ENCODE measurements around the gene ROR1. TPM values are rescaled to one million over a fixed set of nuclear protein-coding genes. Genes with fewer than 3 reads are reported as not detected.

Gene ROR1
- total RNA-seq, 1 donor from 2014 or later: 131 TPM

- Mint-ChIP-seq H3K4me1 (ENCODE audit: low read depth) (peaks cover 50% of the 10 kb centered on the region), H3K4me3 (ENCODE audit: unreplicated experiment) (no peak overlapping the region)
Measured at GRCh38 chr1:64107632-64108031, 333.8 kb downstream of the ROR1 start.

GRCh38 chr1:64110924-64111777, 337.3 kb downstream of the ROR1 start:
- Mint-ChIP-seq H3K4me1 (ENCODE audit: low read depth) (peaks cover 59% of the 10 kb centered on the region), H3K27ac (ENCODE audit: unreplicated experiment) (peak overlapping the region; percentile 8), H3K4me3 (ENCODE audit: unreplicated experiment) (no peak overlapping the region), H3K36me3 (ENCODE audit: low read depth) (no peaks in the 10 kb centered on the region), H3K9me3 (ENCODE audit: low read depth) (no peaks in the 10 kb centered on the region), H3K27me3 (ENCODE audit: low read depth) (no peaks in the 10 kb centered on the region)
- TF ChIP-seq CTCF (IDR thresholded peaks at IDR 0.05): no peak
- no peak for DNase-seq (ENCODE audit: low spot score)

More at GRCh38 chr1:64107632-64108031, 333.8 kb downstream of the ROR1 start:
- Mint-ChIP-seq H3K27me3 (ENCODE audit: low read depth) (no peaks in the 10 kb centered on the region), H3K27ac (ENCODE audit: unreplicated experiment) (peak overlapping the region; percentile 2), H3K36me3 (ENCODE audit: low read depth) (peaks cover 5% of the 10 kb centered on the region), H3K9me3 (ENCODE audit: low read depth) (no peaks in the 10 kb centered on the region)
- DNase-seq (ENCODE audit: low spot score): no peak
- no peak for TF ChIP-seq CTCF (IDR thresholded peaks at IDR 0.05)

DNA sequence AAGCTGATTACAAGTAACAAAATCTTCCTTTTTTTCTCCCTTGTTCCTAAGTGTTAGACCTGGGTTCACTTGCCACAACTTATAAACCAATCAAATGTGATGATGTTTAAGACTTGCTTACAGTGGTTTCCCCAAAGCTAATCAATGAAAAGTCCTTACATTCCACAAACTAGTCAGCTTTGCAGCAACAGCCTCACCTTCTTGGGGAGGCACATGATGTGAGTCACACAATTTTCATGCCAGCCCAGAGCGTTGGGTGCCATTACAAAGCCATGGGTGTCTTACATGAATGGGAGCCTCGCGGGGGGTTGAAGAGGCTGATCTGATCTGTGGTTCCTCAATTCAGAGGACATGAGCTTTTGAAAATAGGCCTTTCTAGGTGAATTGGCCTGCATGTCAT, 338.0 kb downstream of the ROR1 start:
- Mint-ChIP-seq H3K27me3 (ENCODE audit: low read depth) (no peaks in the 10 kb centered on the region), H3K36me3 (ENCODE audit: low read depth) (peaks cover 2% of the 10 kb centered on the region), H3K9me3 (ENCODE audit: low read depth) (no peaks in the 10 kb centered on the region), H3K4me1 (ENCODE audit: low read depth) (peaks cover 57% of the 10 kb centered on the region), H3K27ac (ENCODE audit: unreplicated experiment) (peak overlapping the region; percentile 18), H3K4me3 (ENCODE audit: unreplicated experiment) (no peak overlapping the region)
- DNase-seq (ENCODE audit: low spot score): no peak
- TF ChIP-seq CTCF (IDR thresholded peaks at IDR 0.05): no peak

DNA sequence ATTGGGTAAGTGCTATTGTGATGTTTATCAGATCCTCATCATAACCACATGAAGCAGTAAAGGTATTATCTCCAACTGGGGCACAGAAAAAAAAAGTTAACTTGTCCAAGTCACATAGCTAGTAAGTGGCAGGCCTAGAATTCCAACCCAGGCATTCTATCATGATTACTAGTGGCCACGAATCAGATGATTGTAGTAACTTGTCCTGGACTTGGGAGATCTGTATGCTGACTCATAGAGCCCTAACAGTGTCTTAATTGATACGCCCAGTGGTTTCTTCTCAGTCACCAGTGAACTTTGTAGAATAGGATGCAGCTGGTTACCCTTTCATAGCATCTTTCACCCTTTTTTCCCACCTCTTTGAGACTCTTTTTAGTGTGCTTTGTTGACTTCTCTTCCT, 338.5 kb downstream of the ROR1 start:
- no peaks in the 10 kb centered on the region for H3K27me3 Mint-ChIP-seq (ENCODE audit: low read depth)
- no peak for DNase-seq (ENCODE audit: low spot score)
- H3K4me1 Mint-ChIP-seq (ENCODE audit: low read depth): peaks cover 62% of the 10 kb centered on the region
- no peak overlapping the region for H3K27ac Mint-ChIP-seq (ENCODE audit: unreplicated experiment)
- H3K9me3 Mint-ChIP-seq (ENCODE audit: low read depth): no peaks in the 10 kb centered on the region
- peaks cover 6% of the 10 kb centered on the region for H3K36me3 Mint-ChIP-seq (ENCODE audit: low read depth)
- H3K4me3 Mint-ChIP-seq (ENCODE audit: unreplicated experiment): no peak overlapping the region
- no peak for TF ChIP-seq CTCF (IDR thresholded peaks at IDR 0.05)

DNA sequence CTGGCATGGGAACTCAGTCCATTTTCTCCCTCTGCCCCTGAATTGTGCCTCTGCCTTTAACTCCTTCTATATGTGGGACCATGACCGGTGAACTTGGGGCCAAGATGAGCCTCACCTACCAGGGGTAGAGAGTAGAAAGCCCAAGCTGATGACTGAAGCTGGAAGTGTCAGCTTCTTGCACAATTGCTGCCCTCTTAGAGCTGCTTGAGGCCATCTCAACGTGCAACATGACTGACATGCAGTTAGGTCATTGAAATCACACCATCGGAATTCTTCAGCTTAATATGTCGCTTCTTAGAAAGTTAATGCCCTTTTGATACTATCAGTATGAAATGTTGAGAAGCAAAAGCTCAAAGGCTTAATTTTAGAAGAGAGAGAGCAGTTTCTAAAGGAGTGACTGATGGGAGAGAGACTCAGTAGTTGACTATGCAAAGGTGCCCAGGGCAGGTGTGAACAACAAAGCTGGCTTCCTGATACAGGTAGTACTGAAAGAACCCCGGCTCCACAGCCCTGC, 340.3 kb downstream of the ROR1 start:
- no peak for DNase-seq (ENCODE audit: low spot score)
- H3K36me3 Mint-ChIP-seq (ENCODE audit: low read depth): peaks cover 9% of the 10 kb centered on the region
- H3K27ac Mint-ChIP-seq (ENCODE audit: unreplicated experiment): peak overlapping the region; percentile 34
- H3K9me3 Mint-ChIP-seq (ENCODE audit: low read depth): no peaks in the 10 kb centered on the region
- peaks cover 64% of the 10 kb centered on the region for H3K4me1 Mint-ChIP-seq (ENCODE audit: low read depth)
- no peaks in the 10 kb centered on the region for H3K27me3 Mint-ChIP-seq (ENCODE audit: low read depth)
- TF ChIP-seq CTCF (IDR thresholded peaks at IDR 0.05): no peak
- H3K4me3 Mint-ChIP-seq (ENCODE audit: unreplicated experiment): no peak overlapping the region
